Osteoblast (primary cell): ENCODE results near the gene ZNF865. TPM values are rescaled to one million over a fixed set of nuclear protein-coding genes. Genes with fewer than 3 reads are reported as not detected.

Experiments used
- DNase-seq: peaks from one replicate; pipeline ENCODE4 v3.0.0; 2011; ENCODE audit warnings: low spot score, mixed read lengths; ENCODE audit not compliant: insufficient read length; ENCODE audit errors: missing footprints
- H2AFZ ChIP-seq: 2 replicates; pipeline ENCODE4 v1.6.0; 2011; ENCODE audit warnings: mild to moderate bottlenecking, low read length
- H3K27ac ChIP-seq: 2 replicates; pipeline ENCODE4 v1.5.1; 2011; ENCODE audit warnings: mild to moderate bottlenecking, low read depth, low read length, moderate library complexity
- H3K27me3 ChIP-seq: 2 replicates; pipeline ENCODE4 v1.6.0; 2012; ENCODE audit warnings: mild to moderate bottlenecking, control low read depth, inconsistent platforms, low read length, moderate library complexity; ENCODE audit not compliant: insufficient read depth
- H3K36me3 ChIP-seq: 2 replicates; pipeline ENCODE4 v1.5.1; 2011; ENCODE audit warnings: mild to moderate bottlenecking, low read length, control low read depth, moderate library complexity; ENCODE audit not compliant: insufficient read depth
- H3K4me1 ChIP-seq: 2 replicates; pipeline ENCODE4 v1.5.1; 2011; ENCODE audit warnings: mild to moderate bottlenecking, low read length, control low read depth, moderate library complexity; ENCODE audit not compliant: insufficient read depth
- H3K4me2 ChIP-seq: 2 replicates; pipeline ENCODE4 v1.6.0; 2011; ENCODE audit warnings: mild to moderate bottlenecking, low read length; ENCODE audit not compliant: insufficient read depth
- H3K4me3 ChIP-seq: fragments of 200-600 bp; sonication (generic); 3 replicates; pipeline ENCODE4 v1.5.1; 2012; ENCODE audit warnings: mild to moderate bottlenecking, low read length, inconsistent platforms; ENCODE audit not compliant: insufficient read depth
- H3K79me2 ChIP-seq: 2 replicates; pipeline ENCODE4 v1.6.0; 2012; ENCODE audit warnings: mild to moderate bottlenecking, low read length, control low read depth, inconsistent platforms; ENCODE audit not compliant: insufficient read depth
- H3K9me3 ChIP-seq: 2 replicates; pipeline ENCODE4 v1.5.1; 2011; ENCODE audit warnings: low read depth, low read length, control low read depth
- H4K20me1 ChIP-seq: 2 replicates; pipeline ENCODE4 v1.6.0; 2012; ENCODE audit warnings: mild to moderate bottlenecking, low read length, control low read depth; ENCODE audit not compliant: insufficient read depth
- CTCF ChIP-seq: IDR thresholded peaks from 2 replicates; pipeline ENCODE4 v1.5.1; 2011; ENCODE audit warnings: mild to moderate bottlenecking, low read depth, low read length, moderate library complexity; ENCODE audit errors: extremely low read depth
- total RNA-seq: library from RNA; depleted of rRNA; stranded (reverse); fragments of >200 nt; gene quantifications from 2 replicates; pipeline ENCODE4 v1.2.3, GENCODE V29; 2012

Gene ZNF865
- total RNA-seq, 1 donor: 1.4 TPM

DNA sequence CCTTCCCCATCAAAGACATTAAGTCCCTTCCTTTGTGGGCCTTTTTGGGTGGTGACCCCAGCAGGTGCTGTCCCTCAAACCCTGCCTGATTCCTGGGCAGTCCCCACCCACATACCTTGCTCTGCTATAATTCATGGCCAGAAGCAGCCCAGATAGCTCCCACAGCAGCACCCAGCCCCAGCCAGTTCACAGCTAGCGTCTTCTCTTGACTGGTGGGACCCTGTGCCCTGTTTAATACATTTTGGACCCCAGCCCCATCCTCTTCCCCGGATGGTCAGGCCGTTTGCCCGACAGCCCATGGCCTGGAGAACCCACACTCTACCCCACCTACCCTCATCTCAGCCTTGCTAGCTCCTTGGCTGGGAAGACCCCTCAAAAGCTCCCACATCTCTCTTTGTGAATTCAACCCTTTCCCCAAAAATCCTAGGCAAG lies 44.7 kb downstream of the ZNF865 start:
- Histone ChIP-seq H4K20me1 (no peaks in the 10 kb centered on the region), H3K27me3 (no peaks in the 10 kb centered on the region), H3K79me2 (peaks cover 15% of the 10 kb centered on the region), H3K4me3 (no peak overlapping the region), H3K4me1 (peaks cover 12% of the 10 kb centered on the region), H3K36me3 (peaks cover 5% of the 10 kb centered on the region), H3K9me3 (no peaks in the 10 kb centered on the region), H3K27ac (no peak overlapping the region), H2AFZ (no peak overlapping the region), H3K4me2 (no peak overlapping the region)
- no peak for TF ChIP-seq CTCF
- no peak for DNase-seq

DNA sequence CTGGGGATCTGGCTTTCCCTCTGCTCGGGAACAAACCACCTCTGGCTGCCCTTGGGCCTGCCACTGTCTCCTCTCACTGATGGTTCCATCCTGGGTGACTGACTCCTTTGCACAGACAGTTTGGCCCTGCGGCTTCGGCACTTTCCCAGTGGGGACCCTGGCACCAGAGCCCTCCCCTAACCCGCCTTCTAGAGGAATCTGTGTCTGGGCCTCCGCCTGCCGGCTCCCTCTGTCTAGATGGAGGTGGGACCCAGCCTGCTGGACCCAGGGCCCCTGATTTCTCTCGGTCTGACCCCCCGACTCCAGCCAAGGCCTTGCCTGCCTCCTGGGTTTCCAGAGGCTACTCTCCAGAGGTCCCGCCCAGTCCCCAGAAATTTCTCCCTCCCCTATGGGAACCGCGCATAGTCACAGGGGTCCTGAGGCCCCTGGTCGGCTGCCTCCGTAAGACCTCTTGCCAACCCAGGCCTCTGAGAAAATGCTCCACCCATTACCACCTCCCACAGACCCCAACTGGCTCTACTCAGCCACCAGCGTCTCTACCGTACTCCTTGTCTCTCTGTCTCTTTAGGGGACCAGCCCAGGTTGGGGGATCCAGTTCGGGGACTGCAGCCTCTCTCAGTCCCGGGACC lies 45.3 kb downstream of the ZNF865 start:
- Histone ChIP-seq H3K27ac (no peak overlapping the region), H2AFZ (no peak overlapping the region), H3K36me3 (no peaks in the 10 kb centered on the region), H3K9me3 (no peaks in the 10 kb centered on the region), H3K4me1 (peaks cover 14% of the 10 kb centered on the region), H3K27me3 (no peaks in the 10 kb centered on the region), H3K79me2 (peaks cover 15% of the 10 kb centered on the region), H3K4me2 (no peak overlapping the region), H4K20me1 (peaks cover 6% of the 10 kb centered on the region), H3K4me3 (no peak overlapping the region)
- peak; percentile 73 for DNase-seq
- no peak for TF ChIP-seq CTCF

DNA sequence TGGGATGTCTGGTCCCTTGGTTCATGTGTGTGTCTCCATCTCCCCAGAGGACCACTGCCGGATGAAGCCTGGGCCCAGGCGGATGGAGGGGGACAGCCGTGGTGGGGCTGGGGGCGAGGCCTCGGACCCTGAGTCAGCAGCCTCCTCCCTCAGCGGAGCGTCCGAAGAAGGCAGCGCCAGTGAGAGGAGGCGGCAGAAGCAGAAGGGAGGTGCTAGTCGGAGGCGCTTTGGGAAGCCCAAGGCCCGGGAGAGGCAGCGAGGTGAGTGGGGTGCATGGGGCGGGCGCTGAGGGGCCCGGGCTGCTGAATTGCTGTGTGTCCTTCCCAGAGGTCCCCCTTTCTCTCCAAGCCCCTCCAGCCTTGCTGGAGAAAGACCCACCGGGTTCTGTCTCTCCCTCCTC lies 45.8 kb downstream of the ZNF865 start:
- H3K4me2 ChIP-seq: no peak overlapping the region
- H3K4me1 ChIP-seq: peaks cover 19% of the 10 kb centered on the region
- no peaks in the 10 kb centered on the region for H3K9me3 ChIP-seq
- peak; percentile 6 for DNase-seq
- no peaks in the 10 kb centered on the region for H3K36me3 ChIP-seq
- no peaks in the 10 kb centered on the region for H3K27me3 ChIP-seq
- H4K20me1 ChIP-seq: peaks cover 11% of the 10 kb centered on the region
- H2AFZ ChIP-seq: no peak overlapping the region
- H3K27ac ChIP-seq: no peak overlapping the region
- no peak for TF ChIP-seq CTCF
- no peak overlapping the region for H3K4me3 ChIP-seq
- H3K79me2 ChIP-seq: peaks cover 20% of the 10 kb centered on the region

DNA sequence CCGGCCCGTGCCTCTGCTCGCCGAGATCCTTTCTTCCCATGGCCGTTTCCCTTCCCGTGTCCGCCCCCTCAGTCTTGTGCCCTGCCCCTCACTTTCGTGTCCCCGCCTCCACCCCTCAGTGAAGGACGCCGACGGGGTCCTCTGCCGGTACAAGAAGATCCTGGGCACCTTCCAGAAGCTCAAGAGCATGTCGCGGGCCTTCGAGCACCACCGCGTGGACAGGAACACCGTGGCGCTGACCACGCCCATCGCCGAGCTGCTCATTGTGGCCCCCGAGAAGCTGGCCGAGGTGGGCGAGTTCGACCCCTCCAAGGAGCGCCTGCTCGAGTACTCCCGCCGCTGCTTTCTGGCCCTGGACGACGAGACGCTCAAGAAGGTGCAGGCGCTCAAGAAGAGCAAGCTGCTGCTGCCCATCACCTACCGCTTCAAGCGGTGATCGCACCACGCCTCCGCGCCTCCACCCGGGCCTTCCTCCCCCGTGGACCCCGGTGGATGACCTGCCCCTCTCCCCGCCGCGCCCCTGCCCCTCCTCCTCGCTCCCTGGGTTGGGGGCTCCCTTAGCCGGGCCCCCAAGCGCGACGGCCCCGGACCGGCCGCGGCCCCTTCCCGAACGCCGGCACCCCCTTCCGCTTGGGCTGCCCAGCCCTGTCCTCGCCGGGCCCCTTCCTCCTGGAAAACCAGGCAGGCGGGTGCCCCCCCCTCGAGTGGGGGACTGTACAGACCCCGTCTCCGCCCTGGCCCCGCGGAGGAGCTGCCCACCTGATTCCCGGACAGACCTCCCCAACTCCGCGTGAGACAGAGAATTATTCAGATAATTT lies 47.1 kb downstream of the ZNF865 start:
- DNase-seq: peak; percentile 52
- Histone ChIP-seq H3K4me2 (no peak overlapping the region), H3K36me3 (no peaks in the 10 kb centered on the region), H3K79me2 (peaks cover 28% of the 10 kb centered on the region), H2AFZ (no peak overlapping the region), H4K20me1 (peaks cover 24% of the 10 kb centered on the region), H3K27me3 (no peaks in the 10 kb centered on the region), H3K27ac (no peak overlapping the region), H3K9me3 (no peaks in the 10 kb centered on the region), H3K4me3 (no peak overlapping the region), H3K4me1 (peaks cover 27% of the 10 kb centered on the region)
- no peak for TF ChIP-seq CTCF
